MCF 10A (cell line): ENCODE measurements around the gene GPC3. TPM values are rescaled to one million over a fixed set of nuclear protein-coding genes. Genes with fewer than 3 reads are reported as not detected.

Experiments used
- BruUV-seq: library from RNA; stranded (reverse); fragments of 400-500 nt; replicated peaks from 2 replicates; lab custom pipeline; 2021; lab: Mats Ljungman, UMichigan
- CTCF ChIA-PET: fragments of 300-600 bp; sonication (Branson Sonifier 250); formaldehyde crosslinking; extraction: SDS; loops from one replicate; lab custom pipeline; 2021; ENCODE audit warnings: antibody characterized with exemption, inconsistent platforms; lab: Yijun Ruan, JAX
- POLR2A ChIA-PET: fragments of 300-600, 350-650 bp; sonication (Branson Sonifier 250); formaldehyde crosslinking; extraction: SDS; loops from one replicate; lab custom pipeline; 2020; ENCODE audit warnings: antibody characterized with exemption, inconsistent platforms; lab: Yijun Ruan, JAX
- DNase-seq: peaks from one replicate; pipeline ENCODE4 v3.0.0-alpha.2; 2018; ENCODE audit not compliant: unreplicated experiment
- H3K27ac Mint-ChIP-seq: one replicate; pipeline ENCODE4 v1.8.0; 2022; ENCODE audit warnings: mild to moderate bottlenecking, low read depth, mixed read lengths; ENCODE audit not compliant: unreplicated experiment
- H3K27me3 Mint-ChIP-seq: one replicate; pipeline ENCODE4 v1.8.0; 2022; ENCODE audit warnings: mixed read lengths; ENCODE audit not compliant: insufficient read depth, unreplicated experiment
- H3K36me3 Mint-ChIP-seq: one replicate; pipeline ENCODE4 v1.8.0; 2022; ENCODE audit warnings: mild to moderate bottlenecking, moderate library complexity, mixed read lengths; ENCODE audit not compliant: insufficient read depth, unreplicated experiment
- H3K4me1 Mint-ChIP-seq: one replicate; pipeline ENCODE4 v1.8.0; 2022; ENCODE audit warnings: mixed read lengths; ENCODE audit not compliant: insufficient read depth, unreplicated experiment
- H3K4me3 Mint-ChIP-seq: one replicate; pipeline ENCODE4 v1.8.0; 2022; ENCODE audit warnings: mild to moderate bottlenecking, moderate library complexity, mixed read lengths; ENCODE audit not compliant: unreplicated experiment
- H3K9me3 Mint-ChIP-seq: one replicate; pipeline ENCODE4 v1.8.0; 2022; ENCODE audit warnings: mixed read lengths; ENCODE audit not compliant: unreplicated experiment
- intact Hi-C: fragments of 100-400 bp; cut with micrococcal nuclease; formaldehyde crosslinking; loops from 2 replicates; pipeline ENCODE4 v1.14.1; 2022
- total RNA-seq: library from RNA; stranded (reverse); gene quantifications from 2 replicates; pipeline ENCODE4 v1.2.3, GENCODE V29; 2022
- TF ChIP-seq, protein P1 (sequence below): fragments of 200-600 bp; IDR thresholded peaks from one replicate; pipeline ENCODE4 v1.8.0; 2022; ENCODE audit warnings: antibody characterized with exemption, mild to moderate bottlenecking; ENCODE audit not compliant: unreplicated experiment

GPC3 gene
- total RNA-seq, 1 experiment from 2014 or later = 0.37 TPM

GRCh38 chrX:133834771-133835170, 150.6 kb downstream of the GPC3 start:
- ChIA-PET POLR2A (no interaction called here), CTCF (interaction anchor here (2.4 kb wide), 1 partner anchor 87 kb away, joined by 10 read pairs; no protein-coding TSS in a partner anchor)
- Mint-ChIP-seq H3K9me3 (no peaks in the 10 kb centered on the region), H3K36me3 (no peaks in the 10 kb centered on the region), H3K4me1 (no peaks in the 10 kb centered on the region), H3K27ac (no peak overlapping the region), H3K4me3 (no peak overlapping the region), H3K27me3 (peaks cover 41% of the 10 kb centered on the region)
- intact Hi-C loops = no loop called here
- TF ChIP-seq, protein P1, sequence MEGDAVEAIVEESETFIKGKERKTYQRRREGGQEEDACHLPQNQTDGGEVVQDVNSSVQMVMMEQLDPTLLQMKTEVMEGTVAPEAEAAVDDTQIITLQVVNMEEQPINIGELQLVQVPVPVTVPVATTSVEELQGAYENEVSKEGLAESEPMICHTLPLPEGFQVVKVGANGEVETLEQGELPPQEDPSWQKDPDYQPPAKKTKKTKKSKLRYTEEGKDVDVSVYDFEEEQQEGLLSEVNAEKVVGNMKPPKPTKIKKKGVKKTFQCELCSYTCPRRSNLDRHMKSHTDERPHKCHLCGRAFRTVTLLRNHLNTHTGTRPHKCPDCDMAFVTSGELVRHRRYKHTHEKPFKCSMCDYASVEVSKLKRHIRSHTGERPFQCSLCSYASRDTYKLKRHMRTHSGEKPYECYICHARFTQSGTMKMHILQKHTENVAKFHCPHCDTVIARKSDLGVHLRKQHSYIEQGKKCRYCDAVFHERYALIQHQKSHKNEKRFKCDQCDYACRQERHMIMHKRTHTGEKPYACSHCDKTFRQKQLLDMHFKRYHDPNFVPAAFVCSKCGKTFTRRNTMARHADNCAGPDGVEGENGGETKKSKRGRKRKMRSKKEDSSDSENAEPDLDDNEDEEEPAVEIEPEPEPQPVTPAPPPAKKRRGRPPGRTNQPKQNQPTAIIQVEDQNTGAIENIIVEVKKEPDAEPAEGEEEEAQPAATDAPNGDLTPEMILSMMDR = no peak
- DNase-seq = no peak
- no TSS peak for BruUV-seq

DNA sequence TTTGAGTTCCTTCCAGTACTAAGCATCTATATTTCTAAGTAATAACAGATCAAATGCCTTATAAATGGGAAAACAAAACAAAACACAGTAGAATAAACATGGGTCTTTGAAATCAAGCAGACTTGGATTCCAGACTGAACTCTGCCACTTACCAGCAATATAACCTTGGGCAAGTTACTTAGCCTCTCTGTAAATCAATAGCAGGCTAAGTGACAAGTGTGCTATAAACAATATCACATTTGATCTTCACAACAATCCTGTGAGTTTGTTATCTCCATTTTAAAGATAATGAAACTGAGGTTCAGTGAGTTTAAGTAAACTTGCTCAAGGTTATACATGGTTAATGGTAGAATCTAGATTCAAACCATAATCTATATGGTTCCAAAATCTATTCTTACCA, 165.8 kb downstream of the GPC3 start:
- no peak for DNase-seq
- TF ChIP-seq, protein P1 = no peak
- Mint-ChIP-seq H3K9me3 (no peaks in the 10 kb centered on the region), H3K4me1 (no peaks in the 10 kb centered on the region), H3K4me3 (no peak overlapping the region), H3K36me3 (no peaks in the 10 kb centered on the region), H3K27ac (no peak overlapping the region), H3K27me3 (peaks cover 68% of the 10 kb centered on the region)
- BruUV-seq = no TSS peak
- ChIA-PET POLR2A (no interaction called here), CTCF (interaction anchor here (0.6 kb wide), 1 partner anchor 74 kb away, joined by 3 read pairs; no protein-coding TSS in a partner anchor)
- intact Hi-C loops = no loop called here

DNA sequence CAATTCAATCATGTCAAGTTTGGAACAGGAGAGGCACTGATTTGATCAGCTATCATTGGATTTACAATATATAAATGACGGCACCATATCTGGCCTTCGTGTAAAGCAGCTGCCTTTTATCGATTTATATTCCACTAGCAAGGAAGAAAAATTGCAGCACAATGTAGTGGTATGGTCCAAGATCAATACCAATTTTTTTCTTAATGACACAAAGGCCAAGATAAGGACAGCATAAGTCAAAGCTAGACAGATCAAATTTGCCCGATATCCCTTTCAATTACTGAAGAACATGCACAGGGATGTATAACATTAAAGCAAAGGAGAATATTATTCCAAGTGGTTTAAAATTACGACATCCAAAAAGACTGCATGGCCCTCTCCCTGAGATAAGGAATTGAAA, 167.4 kb downstream of the GPC3 start:
- ChIA-PET POLR2A (no interaction called here), CTCF (interaction anchor here (1.0 to 1.4 kb wide), 2 partner anchors 24 to 25 kb away, joined by 3 to 6 read pairs; no protein-coding TSS in a partner anchor)
- TF ChIP-seq, protein P1 = no peak
- H3K27ac Mint-ChIP-seq = no peak overlapping the region
- H3K9me3 Mint-ChIP-seq = no peaks in the 10 kb centered on the region
- no TSS peak for BruUV-seq
- H3K4me3 Mint-ChIP-seq = no peak overlapping the region
- H3K36me3 Mint-ChIP-seq = no peaks in the 10 kb centered on the region
- DNase-seq = no peak
- H3K4me1 Mint-ChIP-seq = no peaks in the 10 kb centered on the region
- intact Hi-C loops = no loop called here
- H3K27me3 Mint-ChIP-seq = peaks cover 67% of the 10 kb centered on the region

- no peaks in the 10 kb centered on the region for H3K36me3 Mint-ChIP-seq
- BruUV-seq = no TSS peak
- H3K9me3 Mint-ChIP-seq = no peaks in the 10 kb centered on the region
- no peak for DNase-seq
- H3K27ac Mint-ChIP-seq = no peak overlapping the region
- H3K4me1 Mint-ChIP-seq = no peaks in the 10 kb centered on the region
- intact Hi-C loops = no loop called here
- POLR2A ChIA-PET = interaction anchor here (0.7 kb wide), 1 partner anchor 12 kb away, joined by 3 read pairs; no protein-coding TSS in a partner anchor
- TF ChIP-seq, protein P1 = no peak
- CTCF ChIA-PET = interaction anchor here (1.1 to 1.4 kb wide), 2 partner anchors 22 to 23 kb away, joined by 3 to 4 read pairs; no protein-coding TSS in a partner anchor
- peaks cover 62% of the 10 kb centered on the region for H3K27me3 Mint-ChIP-seq
- H3K4me3 Mint-ChIP-seq = no peak overlapping the region
These were observed 169.9 kb downstream of the GPC3 start for GRCh38 chrX:133815496-133815895.
